NOMO-1 treated with dmso at 0.1 percent for 144 hours (cell line): ENCODE data around the gene H1-8.
"Not testable (repeated sequence)": the region's sequence is repeated elsewhere in the genome, so short reads cannot be mapped to it uniquely, and the experiment has no call there.

Source experiments
- DNase-seq: peaks from one replicate; lab custom pipeline; 2025; ENCODE audit not compliant: unreplicated experiment; lab: John Stamatoyannopoulos, UW

The H1-8 gene, protein sequence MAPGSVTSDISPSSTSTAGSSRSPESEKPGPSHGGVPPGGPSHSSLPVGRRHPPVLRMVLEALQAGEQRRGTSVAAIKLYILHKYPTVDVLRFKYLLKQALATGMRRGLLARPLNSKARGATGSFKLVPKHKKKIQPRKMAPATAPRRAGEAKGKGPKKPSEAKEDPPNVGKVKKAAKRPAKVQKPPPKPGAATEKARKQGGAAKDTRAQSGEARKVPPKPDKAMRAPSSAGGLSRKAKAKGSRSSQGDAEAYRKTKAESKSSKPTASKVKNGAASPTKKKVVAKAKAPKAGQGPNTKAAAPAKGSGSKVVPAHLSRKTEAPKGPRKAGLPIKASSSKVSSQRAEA

DNA sequence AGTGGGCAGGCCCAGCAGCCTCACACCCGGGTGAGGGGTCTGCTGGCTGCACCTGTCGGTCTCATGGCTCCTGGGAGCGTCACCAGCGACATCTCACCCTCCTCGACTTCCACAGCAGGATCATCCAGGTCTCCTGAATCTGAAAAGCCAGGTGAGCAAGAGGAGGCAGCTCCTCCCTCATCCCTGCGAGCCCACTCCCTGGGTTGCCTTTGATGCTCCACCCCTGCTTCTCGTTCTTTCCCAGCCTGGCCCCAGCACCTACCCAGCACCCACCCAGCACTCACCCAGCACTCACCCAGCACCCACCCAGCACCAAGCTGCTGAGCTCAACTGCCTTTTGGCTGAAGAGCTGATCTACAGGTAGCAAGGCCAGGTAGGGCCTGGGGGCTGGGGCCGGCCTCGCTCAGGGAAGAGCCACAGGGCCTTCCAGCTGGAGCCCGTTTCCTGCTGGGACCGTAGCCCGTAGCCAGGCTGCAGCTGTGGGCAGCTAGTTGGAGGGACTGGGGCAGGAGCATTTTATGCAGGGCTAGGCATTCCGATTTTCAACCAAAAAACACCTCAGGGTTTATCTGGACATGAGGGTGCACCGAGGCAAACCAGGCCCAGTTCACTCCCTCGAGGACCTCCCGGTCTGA lies at the start of gene H1-8:
Gene H1-8 (plus strand): TSS at position 20 of the 635 bp plus-strand sequence. CDS start 44 bp downstream, at position 64.
- no peak for DNase-seq

DNA sequence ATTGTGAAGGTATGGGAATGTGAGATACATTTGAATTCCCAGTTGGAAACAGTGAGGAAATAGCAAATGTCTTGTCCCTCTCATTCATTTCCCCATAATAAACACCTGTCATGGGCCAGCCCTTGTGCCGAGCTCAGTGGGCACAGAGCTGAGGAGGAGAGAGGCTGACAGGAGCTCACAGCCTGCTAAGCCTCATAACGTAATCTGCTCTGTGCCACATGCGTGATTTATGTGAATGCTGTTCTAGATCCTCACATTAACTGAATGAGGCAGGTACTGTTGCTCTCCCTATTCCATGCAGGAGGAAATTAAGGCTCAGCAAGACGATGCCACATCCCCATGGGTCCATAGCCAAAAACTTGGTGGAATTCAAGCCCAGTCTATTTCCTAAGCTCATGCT lies 49.8 kb upstream of the H1-8 start:
- no peak for DNase-seq

DNA sequence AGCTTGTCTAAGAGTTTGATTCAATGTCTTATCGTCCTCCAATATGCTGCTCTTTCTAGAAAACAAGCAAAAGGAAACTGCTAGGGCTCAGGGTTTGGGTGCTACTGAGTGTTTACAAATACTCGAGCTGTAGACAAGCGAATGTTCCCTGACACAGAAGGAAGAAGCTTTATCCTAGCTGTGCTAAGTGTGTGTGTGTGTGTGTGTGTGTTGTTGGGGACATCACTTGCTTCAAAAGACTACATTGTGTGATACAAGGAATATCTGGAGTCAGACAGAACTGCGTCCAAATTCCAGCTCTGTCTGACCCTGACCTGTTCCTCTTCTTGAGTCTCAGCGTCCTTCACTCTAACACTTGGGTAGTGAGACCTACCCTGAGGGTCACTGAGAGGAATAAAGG lies 48.5 kb upstream of the H1-8 start:
- DNase-seq: not testable (repeated sequence)

DNA sequence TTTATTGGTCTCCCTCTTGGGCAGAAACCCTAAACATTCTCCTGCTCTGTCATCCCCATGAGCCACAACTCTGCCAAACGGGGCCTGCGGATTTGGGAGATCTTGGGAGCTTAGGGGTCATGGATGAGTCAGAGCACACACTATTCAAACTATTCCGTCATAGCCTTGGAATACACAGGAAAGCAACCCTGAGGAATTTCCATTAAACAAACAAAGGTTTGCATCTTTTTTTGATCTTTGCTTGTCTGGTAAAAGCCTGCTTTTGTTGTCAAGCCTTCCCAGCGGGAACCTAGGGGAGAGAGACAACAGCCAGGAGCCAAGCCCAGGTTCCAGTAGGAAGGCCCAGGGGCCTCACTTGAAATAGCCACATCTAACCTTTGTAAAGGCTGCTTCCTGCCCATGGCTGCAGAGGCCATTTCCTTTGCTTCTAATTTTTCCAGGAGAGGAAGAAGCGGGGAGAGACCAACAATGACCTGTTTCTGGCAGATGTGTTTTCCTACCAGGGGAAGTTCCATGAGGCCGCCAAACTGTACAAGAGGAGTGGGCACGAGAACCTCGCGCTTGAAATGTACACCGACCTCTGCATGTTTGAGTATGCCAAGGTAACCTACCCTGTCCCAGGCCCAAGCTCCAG lies 47.9 kb upstream of the H1-8 start:
- DNase-seq: not testable (repeated sequence)

DNA sequence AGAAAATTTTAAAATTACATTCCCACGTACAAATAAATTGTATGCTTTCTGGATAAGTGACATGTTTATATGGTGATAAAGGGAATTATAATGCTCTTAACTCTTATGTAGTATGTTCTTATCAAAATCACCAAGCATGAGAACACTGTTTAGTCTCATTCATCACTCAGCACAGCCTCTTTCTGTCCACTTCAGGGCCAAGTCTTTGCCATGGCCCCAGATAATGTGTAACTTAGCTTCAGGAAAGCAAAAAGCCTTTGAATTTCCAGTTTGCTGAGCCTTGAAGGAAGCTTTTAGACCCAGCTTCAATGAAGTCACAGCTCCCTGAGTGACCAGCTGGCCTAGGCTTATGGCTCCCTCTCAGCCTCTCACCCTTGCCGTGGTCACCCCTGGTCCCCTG lies 45.1 kb upstream of the H1-8 start:
- not testable (repeated sequence) for DNase-seq

DNA sequence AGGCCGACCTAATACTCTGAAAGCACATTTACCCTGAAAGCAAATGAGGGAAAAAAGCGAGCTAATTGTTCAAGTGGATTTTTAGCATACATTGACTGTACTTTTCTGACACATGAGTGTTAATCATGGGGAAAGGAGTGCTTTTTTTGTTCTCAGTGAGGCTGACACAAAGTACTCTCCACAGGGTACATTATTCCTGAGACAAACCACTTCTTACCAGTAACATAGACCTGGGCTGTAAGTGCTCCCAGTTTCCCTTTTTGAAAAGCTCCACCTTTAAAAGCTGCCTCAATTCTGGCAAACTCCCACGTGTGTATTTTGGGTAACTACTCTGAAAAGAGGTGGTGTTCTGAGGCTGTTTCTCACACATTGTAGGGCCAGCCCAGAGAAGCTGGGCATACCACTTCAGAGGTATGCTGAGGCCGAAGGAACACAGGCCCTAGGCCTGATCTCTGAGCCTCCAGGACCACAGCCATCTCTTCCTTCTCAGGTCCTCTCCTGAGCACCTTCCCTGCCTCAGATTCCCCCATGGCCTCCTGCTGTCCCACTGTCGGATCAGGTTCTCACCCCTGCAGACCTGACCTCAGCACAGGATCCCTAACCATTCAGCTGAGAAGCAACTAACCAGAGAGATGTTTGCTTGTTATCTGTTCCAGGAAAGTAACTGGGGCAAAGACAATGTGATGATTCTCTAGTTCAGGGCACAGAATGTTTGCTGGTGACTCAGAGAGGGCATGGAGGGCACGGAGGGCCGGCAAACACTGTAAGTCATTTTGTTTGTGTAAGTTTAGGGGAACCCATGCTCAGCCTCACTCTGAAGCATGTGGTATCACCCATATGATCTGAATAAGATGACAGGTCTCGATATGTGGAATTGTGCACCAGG lies 44.1 kb upstream of the H1-8 start:
- not testable (repeated sequence) for DNase-seq

DNA sequence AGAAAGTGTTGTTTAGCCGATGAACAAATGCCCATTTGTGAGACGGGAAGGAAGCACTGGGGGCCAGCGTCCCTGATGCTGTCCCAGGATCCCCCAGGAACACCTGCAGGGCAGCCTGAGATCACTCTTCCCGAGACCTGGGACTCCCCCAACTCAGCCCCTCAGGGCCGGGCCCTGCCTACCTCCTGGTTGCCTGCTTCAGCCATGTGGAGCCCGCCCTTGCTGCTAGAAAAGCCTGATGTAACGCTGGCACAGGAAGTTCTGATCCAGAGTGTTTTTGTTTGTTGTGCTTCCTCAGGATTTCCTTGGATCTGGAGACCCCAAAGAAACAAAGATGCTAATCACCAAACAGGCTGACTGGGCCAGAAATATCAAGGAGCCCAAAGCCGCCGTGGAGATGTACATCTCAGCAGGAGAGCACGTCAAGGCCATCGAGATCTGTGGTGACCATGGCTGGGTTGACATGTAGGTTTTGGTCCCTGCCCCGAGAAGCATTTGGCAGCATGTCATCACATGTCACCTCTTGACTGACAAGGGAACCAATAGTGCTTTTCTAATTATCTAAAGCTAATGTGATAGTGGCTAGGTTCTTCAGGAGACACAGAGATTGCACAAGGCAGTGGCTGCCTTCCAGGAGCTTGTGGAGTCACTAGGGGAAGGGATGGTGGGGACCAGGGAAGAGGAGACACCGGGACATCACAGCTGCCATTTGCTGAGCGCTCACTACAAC lies 43.2 kb upstream of the H1-8 start:
- not testable (repeated sequence) for DNase-seq

DNA sequence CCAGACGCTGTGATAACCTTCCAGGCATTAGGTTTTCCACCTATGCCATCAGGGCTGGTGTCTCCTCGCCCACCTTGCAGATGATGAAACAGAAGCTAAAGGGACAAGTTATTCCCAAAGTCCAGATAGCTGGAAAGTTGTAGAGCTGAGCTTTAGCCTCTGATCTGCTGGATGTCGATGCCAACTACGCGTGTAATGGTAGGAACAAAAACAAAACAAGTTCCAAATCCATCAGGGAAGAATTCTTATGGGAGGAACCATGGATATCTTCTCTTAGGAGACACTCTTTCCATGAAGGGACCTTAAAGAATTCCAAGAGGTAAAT lies 42.7 kb upstream of the H1-8 start:
- DNase-seq: no peak

DNA sequence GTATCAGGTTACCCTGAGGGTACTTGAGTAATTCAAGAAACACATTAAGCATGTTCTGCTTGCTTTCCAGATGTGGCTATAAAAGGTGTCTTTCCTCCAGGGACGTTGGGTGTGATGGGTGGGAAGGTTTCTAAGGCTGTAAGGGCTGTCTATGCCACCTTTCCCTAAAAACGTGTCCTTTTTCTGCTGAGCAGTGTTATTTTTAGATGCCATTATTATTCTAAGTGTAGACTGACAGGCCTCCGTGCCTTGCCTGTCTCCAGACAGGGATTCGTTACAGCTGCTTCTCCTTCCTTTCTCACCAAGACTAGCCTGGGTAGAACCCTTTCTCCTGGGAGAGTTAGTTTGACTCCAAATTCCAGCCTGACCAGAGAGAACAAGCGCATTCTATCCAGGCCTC lies 41.3 kb upstream of the H1-8 start:
- DNase-seq: no peak

DNA sequence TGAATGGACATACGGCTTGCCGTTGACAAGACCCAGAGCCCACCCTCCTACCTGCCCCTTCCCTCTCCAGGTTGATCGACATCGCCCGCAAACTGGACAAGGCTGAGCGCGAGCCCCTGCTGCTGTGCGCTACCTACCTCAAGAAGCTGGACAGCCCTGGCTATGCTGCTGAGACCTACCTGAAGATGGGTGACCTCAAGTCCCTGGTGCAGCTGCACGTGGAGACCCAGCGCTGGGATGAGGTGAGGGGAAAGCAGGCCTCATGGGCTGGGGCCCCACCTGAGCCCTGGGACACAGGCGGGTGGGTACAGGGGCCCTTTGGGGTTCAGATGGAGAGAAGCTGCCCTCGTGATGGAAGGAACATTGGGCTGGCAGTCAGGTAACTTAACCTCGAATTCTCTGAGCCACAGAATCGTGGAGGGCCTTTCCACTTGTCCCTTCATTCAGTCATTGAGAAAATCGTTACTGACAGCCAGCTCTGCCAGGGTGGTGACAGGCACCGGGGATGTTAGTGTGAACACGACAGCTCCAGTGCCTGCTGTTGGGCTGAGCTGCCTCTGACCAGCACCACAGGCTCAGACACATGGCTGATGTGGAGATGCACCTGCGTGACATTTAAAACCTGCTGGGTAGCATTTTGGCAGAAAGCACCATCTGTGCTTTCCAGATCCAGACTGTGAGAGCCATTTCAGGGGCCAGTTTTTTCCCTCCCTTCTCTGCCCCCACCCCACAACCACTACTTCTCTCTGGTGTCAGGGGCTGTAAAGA lies 40.1 kb upstream of the H1-8 start:
- no peak for DNase-seq

DNA sequence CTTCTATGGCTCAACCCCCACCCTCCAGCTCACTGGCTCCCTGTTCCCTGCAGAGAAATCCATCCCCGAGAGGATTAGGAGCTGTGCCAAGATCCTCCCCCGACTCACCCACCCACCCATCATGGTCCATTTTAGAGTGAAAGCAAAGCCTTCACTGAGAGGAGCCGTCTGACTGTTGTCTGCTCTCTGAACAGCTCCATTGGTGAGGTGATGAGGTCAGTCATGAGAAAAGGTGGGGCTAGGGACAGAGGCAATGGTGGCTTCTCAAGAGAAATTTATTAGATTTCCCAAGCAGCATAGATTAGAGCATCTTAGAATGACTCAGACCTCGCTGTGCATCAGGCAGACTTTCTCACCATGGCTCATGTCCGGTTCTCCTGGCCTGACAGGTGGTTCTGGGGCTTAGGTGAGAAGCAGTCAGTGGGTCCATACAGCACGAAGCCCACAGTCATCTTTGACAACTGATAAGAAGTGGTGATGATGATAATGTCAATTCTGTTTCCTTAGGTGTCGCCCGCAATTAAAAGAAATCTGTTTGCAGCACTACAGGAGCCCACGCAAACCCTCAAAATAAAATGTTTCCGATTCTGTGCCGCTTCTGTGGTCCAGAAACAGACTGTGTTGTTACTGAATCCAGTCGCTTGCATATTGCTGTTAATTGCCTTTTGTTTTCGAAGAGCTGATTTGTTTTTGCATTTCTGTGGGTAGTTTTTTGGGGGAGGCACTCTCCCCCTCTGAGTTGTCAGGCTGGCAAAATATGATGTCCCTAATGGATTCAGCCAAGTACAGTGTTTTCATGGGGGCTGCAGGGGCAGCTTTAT lies 39.3 kb upstream of the H1-8 start:
- no peak for DNase-seq

DNA sequence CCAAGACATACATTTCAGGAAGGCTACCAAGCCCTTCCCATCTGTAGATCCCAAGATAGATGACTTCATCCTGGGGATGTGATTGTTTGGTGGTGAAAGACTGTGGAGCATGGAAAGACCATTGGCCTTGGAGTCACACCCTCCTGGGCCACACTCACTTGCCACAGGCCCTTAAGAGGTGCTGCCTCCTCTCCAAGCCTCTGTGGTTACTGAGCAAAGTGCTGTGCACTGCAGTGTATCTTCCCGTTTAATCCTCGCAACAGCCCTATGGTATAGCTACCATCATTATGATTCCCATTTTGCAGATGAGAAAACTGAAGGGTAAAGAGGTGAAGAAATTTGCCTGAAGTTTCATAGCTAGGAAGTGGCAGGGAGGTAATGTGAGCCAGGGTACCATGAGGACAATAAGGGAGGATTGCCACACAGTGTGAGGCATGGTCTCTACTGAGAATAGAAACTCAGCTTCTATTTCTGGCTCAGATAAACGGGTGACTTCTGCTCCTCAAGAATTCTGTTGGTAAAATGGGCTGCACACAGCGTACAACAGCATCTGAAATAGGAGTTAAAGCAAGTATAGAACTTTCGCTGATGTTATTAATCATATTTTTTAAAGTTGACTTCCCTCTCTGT lies 38.4 kb upstream of the H1-8 start:
- DNase-seq: peak; percentile 39

DNA sequence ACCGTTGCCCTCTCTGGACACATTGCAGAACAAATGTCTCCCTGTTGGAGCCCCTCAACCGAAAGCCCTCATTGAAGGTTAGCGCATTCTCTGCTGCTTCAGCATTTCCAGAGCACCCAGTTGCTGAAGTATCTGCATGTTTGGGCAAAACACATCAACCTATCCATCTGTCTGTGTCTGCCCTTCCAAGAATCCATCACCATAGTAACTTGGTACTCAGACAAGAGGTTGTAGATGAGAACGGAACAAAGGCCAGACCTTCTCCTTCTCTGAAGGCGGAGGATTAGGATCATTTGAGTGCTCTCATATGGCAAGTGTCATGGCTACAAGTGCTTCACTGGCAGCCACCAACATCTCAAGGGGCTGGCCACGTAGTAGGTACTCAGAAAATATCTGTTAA lies 37.6 kb upstream of the H1-8 start:
- DNase-seq: no peak

DNA sequence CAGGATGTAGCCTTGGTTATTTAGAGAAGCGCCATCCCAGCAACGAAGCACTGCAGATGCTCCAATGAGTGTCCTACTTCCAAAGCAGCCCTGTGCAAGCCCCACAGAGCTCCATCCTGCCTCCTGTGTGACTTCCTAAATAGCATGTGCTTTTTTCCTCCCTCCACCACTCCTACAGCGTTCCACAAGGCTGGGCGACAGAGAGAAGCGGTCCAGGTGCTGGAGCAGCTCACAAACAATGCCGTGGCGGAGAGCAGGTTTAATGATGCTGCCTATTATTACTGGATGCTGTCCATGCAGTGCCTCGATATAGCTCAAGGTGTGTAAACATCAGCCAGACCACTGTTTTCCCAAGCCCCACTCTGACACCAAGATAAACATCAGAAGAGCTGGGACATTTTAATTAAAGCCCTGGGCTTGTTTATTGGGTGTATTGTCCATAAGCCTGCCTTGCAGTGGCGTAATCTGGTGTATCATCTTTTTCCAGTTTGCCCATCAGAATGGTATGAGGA lies 36.7 kb upstream of the H1-8 start:
- DNase-seq: no peak

DNA sequence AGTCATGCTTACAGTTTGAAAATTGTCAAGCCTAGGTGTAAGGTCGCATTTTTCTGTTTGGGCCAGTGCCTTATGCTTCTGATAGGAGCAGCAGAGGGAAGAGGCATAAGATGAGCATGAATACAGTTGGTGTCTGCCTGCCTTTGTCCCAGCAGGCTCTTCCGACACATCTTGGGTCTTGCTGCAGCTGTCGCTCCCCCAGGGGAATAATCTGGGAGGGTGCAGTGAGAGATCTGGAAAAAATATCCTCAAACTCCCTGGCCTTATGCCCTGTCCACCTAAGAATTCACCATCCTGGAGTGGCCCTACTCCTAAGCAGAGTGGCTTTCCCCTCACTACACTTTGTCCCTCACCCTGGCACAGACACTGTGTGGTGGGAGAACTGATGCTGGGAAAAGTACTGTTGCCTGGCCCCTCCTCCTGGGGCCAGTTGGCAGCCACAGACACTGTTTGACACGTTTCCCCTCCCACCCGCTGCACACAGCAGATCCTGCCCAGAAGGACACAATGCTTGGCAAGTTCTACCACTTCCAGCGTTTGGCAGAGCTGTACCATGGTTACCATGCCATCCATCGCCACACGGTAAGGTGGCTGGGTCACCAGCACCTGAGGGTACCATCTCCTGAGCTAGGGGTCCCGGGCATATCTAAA lies 35.7 kb upstream of the H1-8 start:
- no peak for DNase-seq

DNA sequence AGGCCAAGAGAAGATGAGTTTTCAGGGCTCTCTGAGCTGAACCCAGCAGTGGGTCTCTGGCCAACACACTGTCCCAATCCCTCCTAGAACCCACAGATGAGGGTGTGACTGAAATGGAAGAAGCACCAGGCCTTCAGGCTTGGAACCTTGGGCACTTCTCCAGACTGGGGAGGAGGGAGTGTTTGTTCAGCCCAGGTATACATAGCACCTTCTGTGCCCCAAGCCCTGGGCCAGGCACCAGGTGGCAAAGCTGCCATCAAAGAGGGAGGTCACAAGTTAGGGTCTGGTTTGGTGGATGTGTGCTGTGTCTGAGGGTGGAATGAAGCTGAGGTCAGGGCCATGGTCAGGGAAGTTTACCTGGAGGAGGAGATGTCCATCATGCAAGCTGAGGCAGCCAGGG lies 30.4 kb upstream of the H1-8 start:
- no peak for DNase-seq

DNA sequence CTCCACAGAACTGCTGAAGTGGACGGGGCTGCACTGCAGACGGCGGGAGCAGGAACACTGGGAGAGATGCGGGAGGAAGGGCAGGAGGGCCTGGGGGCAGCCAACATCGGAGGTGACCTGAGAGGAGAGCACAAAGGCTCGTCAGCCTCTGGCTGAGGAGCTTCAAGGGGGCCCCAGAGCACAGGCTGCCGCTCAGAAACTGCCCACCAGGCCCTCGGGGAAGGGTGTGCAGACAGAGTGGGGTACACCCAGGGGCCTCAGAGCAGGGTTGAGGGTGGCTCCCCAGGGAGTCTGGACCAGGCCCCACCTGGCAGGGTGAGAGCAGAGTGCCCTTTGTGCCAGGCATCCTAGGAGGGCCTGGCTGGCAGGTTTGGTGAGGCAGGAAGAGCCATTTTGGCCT lies 29.3 kb upstream of the H1-8 start:
- no peak for DNase-seq

DNA sequence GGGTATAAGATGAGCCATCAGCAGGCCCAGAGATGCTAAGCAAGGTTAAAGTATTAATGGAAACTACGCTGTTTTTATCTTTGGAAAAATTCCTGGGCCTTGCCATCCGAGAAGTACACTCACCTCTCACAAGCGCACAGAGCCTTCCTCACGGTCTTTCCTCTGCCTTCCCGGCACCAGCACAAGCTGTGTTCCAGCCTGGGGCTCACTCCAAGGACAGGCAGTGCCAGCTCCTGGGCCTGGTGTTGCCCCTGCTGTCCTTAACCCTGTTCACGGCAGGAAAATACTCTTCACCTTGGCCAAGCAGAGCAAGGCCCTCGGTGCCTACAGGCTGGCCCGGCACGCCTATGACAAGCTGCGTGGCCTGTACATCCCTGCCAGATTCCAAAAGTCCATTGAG lies 28.9 kb upstream of the H1-8 start:
- DNase-seq: no peak
